ENCODE measurements around the gene LRRFIP2.

The LRRFIP2 gene

GRCh38 chr3:37115446-37115845 is 58.9 kb downstream of the LRRFIP2 start:
- DNase-seq (ENCODE audit: low read depth), result no peak

GRCh38 chr3:37114251-37115145 is 59.9 kb downstream of the LRRFIP2 start:
- peak; percentile 81 for DNase-seq (ENCODE audit: low read depth)

- no peak for DNase-seq (ENCODE audit: low read depth)
Measured at GRCh38 chr3:37112987-37113386, 61.4 kb downstream of the LRRFIP2 start.

GRCh38 chr3:37111199-37111598 is 63.2 kb downstream of the LRRFIP2 start:
- DNase-seq (ENCODE audit: low read depth), result no peak

- no peak for DNase-seq (ENCODE audit: low read depth)
Measured at GRCh38 chr3:37107846-37108245, 66.5 kb downstream of the LRRFIP2 start.

- DNase-seq (ENCODE audit: low read depth), result no peak
Measured at GRCh38 chr3:37103103-37103808, 71.1 kb downstream of the LRRFIP2 start.

- DNase-seq (ENCODE audit: low read depth), result no peak
Measured at GRCh38 chr3:37100411-37100810, 74.0 kb downstream of the LRRFIP2 start.

- DNase-seq (ENCODE audit: low read depth), result no peak
Measured at GRCh38 chr3:37099469-37099868, 74.9 kb downstream of the LRRFIP2 start.

GRCh38 chr3:37098884-37099283 is 75.5 kb downstream of the LRRFIP2 start:
- DNase-seq (ENCODE audit: low read depth), result no peak

GRCh38 chr3:37097776-37098175 is 76.6 kb downstream of the LRRFIP2 start:
- DNase-seq (ENCODE audit: low read depth), result no peak

GRCh38 chr3:37096975-37097374 is 77.4 kb downstream of the LRRFIP2 start:
- no peak for DNase-seq (ENCODE audit: low read depth)

- peak; percentile 75 for DNase-seq (ENCODE audit: low read depth)
Measured at GRCh38 chr3:37096288-37096687, 78.1 kb downstream of the LRRFIP2 start.

GRCh38 chr3:37094636-37095035 is 79.7 kb downstream of the LRRFIP2 start:
- no peak for DNase-seq (ENCODE audit: low read depth)

GRCh38 chr3:37093481-37093880 is 80.9 kb downstream of the LRRFIP2 start:
- no peak for DNase-seq (ENCODE audit: low read depth)

GRCh38 chr3:37092484-37092883 is 81.9 kb downstream of the LRRFIP2 start:
- DNase-seq (ENCODE audit: low read depth), result no peak

GRCh38 chr3:37087870-37088269 is 86.5 kb downstream of the LRRFIP2 start:
- no peak for DNase-seq (ENCODE audit: low read depth)

GRCh38 chr3:37086918-37087317 is 87.5 kb downstream of the LRRFIP2 start:
- no peak for DNase-seq (ENCODE audit: low read depth)

GRCh38 chr3:37082317-37082716 is 92.1 kb downstream of the LRRFIP2 start:
- DNase-seq (ENCODE audit: low read depth), result no peak

GRCh38 chr3:37075955-37076354 is 98.4 kb downstream of the LRRFIP2 start:
- no peak for DNase-seq (ENCODE audit: low read depth)

- peak; percentile 43 for DNase-seq (ENCODE audit: low read depth)
Measured at GRCh38 chr3:37074178-37074577, 100.2 kb downstream of the LRRFIP2 start.

- DNase-seq (ENCODE audit: low read depth), result no peak
Measured at GRCh38 chr3:37072892-37073291, 101.5 kb downstream of the LRRFIP2 start.

- no peak for DNase-seq (ENCODE audit: low read depth)
Measured at GRCh38 chr3:37071921-37072320, 102.5 kb downstream of the LRRFIP2 start.

GRCh38 chr3:37068031-37068430 is 106.4 kb downstream of the LRRFIP2 start:
- DNase-seq (ENCODE audit: low read depth), result no peak

Data from GM04503 (cell line).